ENCODE data around the gene TBC1D8. TPM values are rescaled to one million over a fixed set of nuclear protein-coding genes. Genes with fewer than 3 reads are reported as not detected.

TBC1D8 gene
- total and polyA plus RNA-seq, 2 experiments from 2014 or later, result 18.0 to 36.9 TPM

DNA sequence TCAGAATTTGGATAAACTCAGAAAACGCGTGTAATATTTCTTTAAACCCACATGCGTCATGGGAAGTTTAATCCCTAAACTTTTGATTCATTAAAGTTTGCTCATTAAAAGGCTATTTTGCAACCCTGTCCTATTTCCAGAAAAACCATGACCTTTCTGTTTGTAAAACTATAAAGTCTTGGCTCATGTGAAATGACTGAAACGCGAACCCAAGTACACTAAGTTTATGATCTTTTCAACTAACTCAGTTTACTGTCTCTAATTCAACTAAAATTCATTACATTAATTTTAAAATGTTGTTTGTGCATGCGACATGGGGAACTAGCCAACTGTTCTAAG, 153.0 kb downstream of the TBC1D8 start:
- DNase-seq (ENCODE audit: low spot score) (no peak), ATAC-seq (no peak)
- H3K4me1 ChIP-seq (ENCODE audit: insufficient read depth), result no peaks in the 10 kb centered on the region
- Mint-ChIP-seq H3K4me1 (peaks cover 2% of the 10 kb centered on the region; the same call in 2 of the 3 replicates), H3K27me3 (ENCODE audit: insufficient read depth, low read depth, poor library complexity) (peaks cover 12% of the 10 kb centered on the region), H3K27ac (no peak overlapping the region), H3K36me3 (ENCODE audit: low read depth) (peaks cover 9% of the 10 kb centered on the region), H3K9me3 (peaks cover 7% of the 10 kb centered on the region), H3K4me3 (no peak overlapping the region)
- no peak overlapping the region for H3K4me2 ChIP-seq
- no peak overlapping the region for H3K4me3 ChIP-seq
- no peaks in the 10 kb centered on the region for H4K20me1 ChIP-seq (replicated peaks; ENCODE audit: insufficient read depth)
- no peak for TF ChIP-seq STAT1 (IDR thresholded peaks at IDR 0.05; ENCODE audit: unreplicated experiment)
- TF ChIP-seq, protein P1, sequence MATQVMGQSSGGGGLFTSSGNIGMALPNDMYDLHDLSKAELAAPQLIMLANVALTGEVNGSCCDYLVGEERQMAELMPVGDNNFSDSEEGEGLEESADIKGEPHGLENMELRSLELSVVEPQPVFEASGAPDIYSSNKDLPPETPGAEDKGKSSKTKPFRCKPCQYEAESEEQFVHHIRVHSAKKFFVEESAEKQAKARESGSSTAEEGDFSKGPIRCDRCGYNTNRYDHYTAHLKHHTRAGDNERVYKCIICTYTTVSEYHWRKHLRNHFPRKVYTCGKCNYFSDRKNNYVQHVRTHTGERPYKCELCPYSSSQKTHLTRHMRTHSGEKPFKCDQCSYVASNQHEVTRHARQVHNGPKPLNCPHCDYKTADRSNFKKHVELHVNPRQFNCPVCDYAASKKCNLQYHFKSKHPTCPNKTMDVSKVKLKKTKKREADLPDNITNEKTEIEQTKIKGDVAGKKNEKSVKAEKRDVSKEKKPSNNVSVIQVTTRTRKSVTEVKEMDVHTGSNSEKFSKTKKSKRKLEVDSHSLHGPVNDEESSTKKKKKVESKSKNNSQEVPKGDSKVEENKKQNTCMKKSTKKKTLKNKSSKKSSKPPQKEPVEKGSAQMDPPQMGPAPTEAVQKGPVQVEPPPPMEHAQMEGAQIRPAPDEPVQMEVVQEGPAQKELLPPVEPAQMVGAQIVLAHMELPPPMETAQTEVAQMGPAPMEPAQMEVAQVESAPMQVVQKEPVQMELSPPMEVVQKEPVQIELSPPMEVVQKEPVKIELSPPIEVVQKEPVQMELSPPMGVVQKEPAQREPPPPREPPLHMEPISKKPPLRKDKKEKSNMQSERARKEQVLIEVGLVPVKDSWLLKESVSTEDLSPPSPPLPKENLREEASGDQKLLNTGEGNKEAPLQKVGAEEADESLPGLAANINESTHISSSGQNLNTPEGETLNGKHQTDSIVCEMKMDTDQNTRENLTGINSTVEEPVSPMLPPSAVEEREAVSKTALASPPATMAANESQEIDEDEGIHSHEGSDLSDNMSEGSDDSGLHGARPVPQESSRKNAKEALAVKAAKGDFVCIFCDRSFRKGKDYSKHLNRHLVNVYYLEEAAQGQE (IDR thresholded peaks at IDR 0.05; ENCODE audit: unreplicated experiment), result no peak
- no peak for TF ChIP-seq EZH2phosphoT487 (IDR thresholded peaks at IDR 0.05; ENCODE audit: unreplicated experiment)
- H3K27ac ChIP-seq (ENCODE audit: low read depth), result no peak overlapping the region
- H3F3A ChIP-seq (replicated peaks; ENCODE audit: low read depth), result no peaks in the 10 kb centered on the region
- H3K27me3 ChIP-seq (ENCODE audit: insufficient read depth), result 0 out of 2 replicates have a peak, but pooled peaks cover 4% of the 10 kb centered on the region
- H2AFZ ChIP-seq, result no peak overlapping the region
- peaks cover 11% of the 10 kb centered on the region for H3K79me2 ChIP-seq (replicated peaks; ENCODE audit: insufficient read depth)
- no peaks in the 10 kb centered on the region for H3K9me2 ChIP-seq (ENCODE audit: insufficient read depth)
- peaks cover 5% of the 10 kb centered on the region; the same call in 1 of the 2 replicates for H3K36me3 ChIP-seq (ENCODE audit: insufficient read depth)

- Mint-ChIP-seq H3K9me3 (peaks cover 2% of the 10 kb centered on the region; the same call in 2 of the 3 replicates), H3K4me1 (peaks cover 2% of the 10 kb centered on the region; the same call in 2 of the 3 replicates), H3K27ac (no peak overlapping the region), H3K36me3 (ENCODE audit: low read depth) (peaks cover 3% of the 10 kb centered on the region), H3K27me3 (ENCODE audit: insufficient read depth, low read depth, poor library complexity) (peaks cover 9% of the 10 kb centered on the region), H3K4me3 (no peak overlapping the region)
- ATAC-seq (no peak), DNase-seq (ENCODE audit: low spot score) (no peak)
- H3K4me1 ChIP-seq (ENCODE audit: insufficient read depth), result no peaks in the 10 kb centered on the region
- no peak overlapping the region for H2AFZ ChIP-seq
- no peaks in the 10 kb centered on the region for H3F3A ChIP-seq (replicated peaks; ENCODE audit: low read depth)
- H3K4me3 ChIP-seq, result no peak overlapping the region
- H3K36me3 ChIP-seq (ENCODE audit: insufficient read depth), result peaks cover under 1% of the 10 kb centered on the region; the same call in 1 of the 2 replicates
- H3K9me2 ChIP-seq (ENCODE audit: insufficient read depth), result no peaks in the 10 kb centered on the region
- peaks cover 6% of the 10 kb centered on the region for H3K79me2 ChIP-seq (replicated peaks; ENCODE audit: insufficient read depth)
- no peak overlapping the region for H3K4me2 ChIP-seq
- H3K27me3 ChIP-seq (ENCODE audit: insufficient read depth), result 0 out of 2 replicates have a peak, but pooled peaks cover 4% of the 10 kb centered on the region
- no peak overlapping the region for H3K27ac ChIP-seq (ENCODE audit: low read depth)
- H4K20me1 ChIP-seq (replicated peaks; ENCODE audit: insufficient read depth), result no peaks in the 10 kb centered on the region
- TF ChIP-seq ZNF331 (CRISPR knock-in tag; IDR thresholded peaks at IDR 0.05; ENCODE audit: low read depth), result no peak
- TF ChIP-seq EZH2phosphoT487 (IDR thresholded peaks at IDR 0.05; ENCODE audit: unreplicated experiment), result no peak
- no peak for TF ChIP-seq NANOG (IDR thresholded peaks at IDR 0.05; ENCODE audit: borderline replicate concordance)
- TF ChIP-seq CTCF (conservative IDR thresholded peaks at IDR 0.05; ENCODE audit: low read depth in 2 of 2), result no peak
- no peak for TF ChIP-seq CREB1 (CRISPR knock-in tag; IDR thresholded peaks at IDR 0.05; ENCODE audit: low read depth)
- TF ChIP-seq POLR2AphosphoS5 (IDR thresholded peaks at IDR 0.05; ENCODE audit: low read depth), result no peak
- TF ChIP-seq ZNF114 (CRISPR knock-in tag; IDR thresholded peaks at IDR 0.05), result no peak
- no peak for TF ChIP-seq EZH2 (IDR thresholded peaks at IDR 0.05; ENCODE audit: low read depth, unreplicated experiment)
- TF ChIP-seq, protein P1 (IDR thresholded peaks at IDR 0.05; ENCODE audit: unreplicated experiment), result no peak
- TF ChIP-seq ETS1 (IDR thresholded peaks at IDR 0.05), result no peak
- no peak for TF ChIP-seq JUNB (IDR thresholded peaks at IDR 0.05; ENCODE audit: unreplicated experiment)
Observed at GRCh38 chr2:100997509-100998234, 153.5 kb downstream of the TBC1D8 start.

Data from GM23338 (cell line).